ENCODE data around the gene CAMSAP2. TPM values are rescaled to one million over a fixed set of nuclear protein-coding genes. Genes with fewer than 3 reads are reported as not detected.
A peak's percentile ranks its signal among the peaks of the same experiment; 100 is the strongest.
"Not testable (repeated sequence)": the region's sequence is repeated elsewhere in the genome, so short reads cannot be mapped to it uniquely, and the experiment has no call there.

Gene CAMSAP2
- total RNA-seq, 1 donor, result 50.3 TPM

DNA sequence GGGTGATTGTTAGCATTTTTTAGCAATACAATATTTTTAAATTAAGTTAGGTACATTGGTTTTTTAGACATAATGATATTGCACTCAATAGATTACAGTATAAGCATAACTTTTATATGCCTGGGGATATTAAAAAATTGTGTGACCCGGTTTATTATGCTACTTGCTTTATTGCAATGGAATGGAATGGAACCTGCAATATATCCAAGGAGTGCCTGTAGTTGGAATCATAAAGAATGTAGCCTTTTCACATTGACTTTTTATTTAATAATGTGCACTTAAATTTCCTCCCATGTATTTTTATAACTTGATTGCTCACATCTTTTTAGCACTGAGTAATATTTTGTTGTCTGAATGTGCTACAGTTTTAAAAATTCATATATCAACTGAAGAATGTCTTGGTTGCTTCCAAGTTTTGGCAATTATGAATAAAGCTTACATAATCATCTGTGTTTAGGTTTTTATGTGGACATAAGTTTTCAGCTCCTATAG lies 49.2 kb downstream of the CAMSAP2 start:
- peaks cover 11% of the 10 kb centered on the region for H3K36me3 ChIP-seq (ENCODE audit: insufficient read depth, low read length)
- peaks cover 5% of the 10 kb centered on the region for H3K4me1 ChIP-seq (ENCODE audit: insufficient read depth, low read length)
- DNase-seq (ENCODE audit: insufficient read length, low spot score, missing footprints), result no peak
- H3K27ac ChIP-seq (ENCODE audit: low read depth, low read length), result no peak overlapping the region
- TF ChIP-seq, protein P1, sequence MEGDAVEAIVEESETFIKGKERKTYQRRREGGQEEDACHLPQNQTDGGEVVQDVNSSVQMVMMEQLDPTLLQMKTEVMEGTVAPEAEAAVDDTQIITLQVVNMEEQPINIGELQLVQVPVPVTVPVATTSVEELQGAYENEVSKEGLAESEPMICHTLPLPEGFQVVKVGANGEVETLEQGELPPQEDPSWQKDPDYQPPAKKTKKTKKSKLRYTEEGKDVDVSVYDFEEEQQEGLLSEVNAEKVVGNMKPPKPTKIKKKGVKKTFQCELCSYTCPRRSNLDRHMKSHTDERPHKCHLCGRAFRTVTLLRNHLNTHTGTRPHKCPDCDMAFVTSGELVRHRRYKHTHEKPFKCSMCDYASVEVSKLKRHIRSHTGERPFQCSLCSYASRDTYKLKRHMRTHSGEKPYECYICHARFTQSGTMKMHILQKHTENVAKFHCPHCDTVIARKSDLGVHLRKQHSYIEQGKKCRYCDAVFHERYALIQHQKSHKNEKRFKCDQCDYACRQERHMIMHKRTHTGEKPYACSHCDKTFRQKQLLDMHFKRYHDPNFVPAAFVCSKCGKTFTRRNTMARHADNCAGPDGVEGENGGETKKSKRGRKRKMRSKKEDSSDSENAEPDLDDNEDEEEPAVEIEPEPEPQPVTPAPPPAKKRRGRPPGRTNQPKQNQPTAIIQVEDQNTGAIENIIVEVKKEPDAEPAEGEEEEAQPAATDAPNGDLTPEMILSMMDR (IDR thresholded peaks at IDR 0.05; ENCODE audit: extremely low read depth, low read depth, low read length), result no peak
- H3K9me3 ChIP-seq (ENCODE audit: low read depth, low read length), result no peaks in the 10 kb centered on the region
- peaks cover 95% of the 10 kb centered on the region for H3K79me2 ChIP-seq (ENCODE audit: insufficient read depth, low read length)
- no peaks in the 10 kb centered on the region for H3K27me3 ChIP-seq (ENCODE audit: insufficient read depth, low read length)
- peaks cover 20% of the 10 kb centered on the region for H4K20me1 ChIP-seq (ENCODE audit: insufficient read depth, low read length)
- no peak overlapping the region for H3K4me2 ChIP-seq (ENCODE audit: insufficient read depth, low read length)
- H2AFZ ChIP-seq (ENCODE audit: low read length), result no peak overlapping the region
- H3K4me3 ChIP-seq (ENCODE audit: insufficient read depth, low read length), result no peak overlapping the region

- not testable (repeated sequence) for H3K36me3 ChIP-seq (ENCODE audit: insufficient read depth, low read length); H3K27me3 ChIP-seq (ENCODE audit: insufficient read depth, low read length); H3K27ac ChIP-seq (ENCODE audit: low read depth, low read length); H2AFZ ChIP-seq (ENCODE audit: low read length); H3K4me2 ChIP-seq (ENCODE audit: insufficient read depth, low read length); DNase-seq (ENCODE audit: insufficient read length, low spot score, missing footprints); H3K9me3 ChIP-seq (ENCODE audit: low read depth, low read length); H3K4me3 ChIP-seq (ENCODE audit: insufficient read depth, low read length)
- Histone ChIP-seq H3K79me2 (ENCODE audit: insufficient read depth, low read length) (peaks cover 91% of the 10 kb centered on the region), H4K20me1 (ENCODE audit: insufficient read depth, low read length) (peaks cover 38% of the 10 kb centered on the region), H3K4me1 (ENCODE audit: insufficient read depth, low read length) (peaks cover 16% of the 10 kb centered on the region)
These were observed 52.3 kb downstream of the CAMSAP2 start for GRCh38 chr1:200791012-200791411.

- H2AFZ ChIP-seq (ENCODE audit: low read length), result no peak overlapping the region
- H3K36me3 ChIP-seq (ENCODE audit: insufficient read depth, low read length), result no peaks in the 10 kb centered on the region
- no peak overlapping the region for H3K4me2 ChIP-seq (ENCODE audit: insufficient read depth, low read length)
- H3K9me3 ChIP-seq (ENCODE audit: low read depth, low read length), result no peaks in the 10 kb centered on the region
- H3K4me1 ChIP-seq (ENCODE audit: insufficient read depth, low read length), result peaks cover 16% of the 10 kb centered on the region
- H3K27me3 ChIP-seq (ENCODE audit: insufficient read depth, low read length), result no peaks in the 10 kb centered on the region
- H3K4me3 ChIP-seq (ENCODE audit: insufficient read depth, low read length), result no peak overlapping the region
- H3K79me2 ChIP-seq (ENCODE audit: insufficient read depth, low read length), result peaks cover 71% of the 10 kb centered on the region
- peaks cover 30% of the 10 kb centered on the region for H4K20me1 ChIP-seq (ENCODE audit: insufficient read depth, low read length)
- no peak overlapping the region for H3K27ac ChIP-seq (ENCODE audit: low read depth, low read length)
- TF ChIP-seq, protein P1 (IDR thresholded peaks at IDR 0.05; ENCODE audit: extremely low read depth, low read depth, low read length), result no peak
- no peak for DNase-seq (ENCODE audit: insufficient read length, low spot score, missing footprints)
These were observed 55.0 kb downstream of the CAMSAP2 start for GRCh38 chr1:200793677-200794076.

- no peaks in the 10 kb centered on the region for H3K27me3 ChIP-seq (ENCODE audit: insufficient read depth, low read length)
- H3K9me3 ChIP-seq (ENCODE audit: low read depth, low read length), result no peaks in the 10 kb centered on the region
- no peaks in the 10 kb centered on the region for H3K36me3 ChIP-seq (ENCODE audit: insufficient read depth, low read length)
- peaks cover 30% of the 10 kb centered on the region for H4K20me1 ChIP-seq (ENCODE audit: insufficient read depth, low read length)
- no peak overlapping the region for H3K4me3 ChIP-seq (ENCODE audit: insufficient read depth, low read length)
- TF ChIP-seq, protein P1 (IDR thresholded peaks at IDR 0.05; ENCODE audit: extremely low read depth, low read depth, low read length), result no peak
- peaks cover 16% of the 10 kb centered on the region for H3K4me1 ChIP-seq (ENCODE audit: insufficient read depth, low read length)
- peak overlapping the region; percentile 58 for H3K27ac ChIP-seq (ENCODE audit: low read depth, low read length)
- peak overlapping the region; percentile 4 for H3K4me2 ChIP-seq (ENCODE audit: insufficient read depth, low read length)
- H2AFZ ChIP-seq (ENCODE audit: low read length), result no peak overlapping the region
- DNase-seq (ENCODE audit: insufficient read length, low spot score, missing footprints), result peak; percentile 27
- peaks cover 68% of the 10 kb centered on the region for H3K79me2 ChIP-seq (ENCODE audit: insufficient read depth, low read length)
These were observed 55.9 kb downstream of the CAMSAP2 start for GRCh38 chr1:200794506-200795065.

All from osteoblast (primary cell).